Esophagus squamous epithelium (tissue), 4 donors: Measurements from ENCODE around the gene PUS10.

Source experiments
- POLR2A ChIP-seq, 4 donors: fragments of 450-650 bp; IDR thresholded peaks; one replicate each; pipeline ENCODE4 v1.6.1; 2017; ENCODE audit warnings: antibody characterized with exemption in 4 of 4, mild to moderate bottlenecking in 4 of 4, moderate library complexity in 3 of 4
- TF ChIP-seq, protein P1 (sequence below), 6 experiments: fragments of 450-650 bp in 4 of 6; fragments of 200-600 bp in 2 of 6; sonication (generic) in 2 of 6; IDR thresholded peaks; one replicate each; pipeline ENCODE4 v1.5.1; 2016 to 2019; ENCODE audit warnings: antibody characterized with exemption in 6 of 6, mild to moderate bottlenecking in 4 of 6, moderate library complexity in 4 of 6

DNA sequence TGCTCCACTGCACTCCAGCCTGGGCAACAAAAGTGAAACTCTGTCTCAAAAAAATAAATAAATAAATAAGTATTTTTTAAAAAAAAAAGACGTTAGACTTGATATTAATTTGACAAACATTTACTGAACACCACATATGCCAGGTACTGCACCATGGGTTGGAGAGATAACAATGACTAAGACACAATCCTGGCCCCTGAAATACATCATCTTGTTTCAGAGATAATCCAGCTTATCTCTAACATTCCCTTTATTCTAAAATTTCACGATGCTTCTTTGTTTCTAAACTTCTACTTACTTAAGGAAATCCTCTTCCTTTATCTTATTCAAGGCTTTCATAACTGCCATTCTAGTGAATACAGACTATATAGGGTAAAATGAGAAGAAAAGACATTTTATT is 55.5 kb downstream of the PUS10 start:
- TF ChIP-seq, protein P1, sequence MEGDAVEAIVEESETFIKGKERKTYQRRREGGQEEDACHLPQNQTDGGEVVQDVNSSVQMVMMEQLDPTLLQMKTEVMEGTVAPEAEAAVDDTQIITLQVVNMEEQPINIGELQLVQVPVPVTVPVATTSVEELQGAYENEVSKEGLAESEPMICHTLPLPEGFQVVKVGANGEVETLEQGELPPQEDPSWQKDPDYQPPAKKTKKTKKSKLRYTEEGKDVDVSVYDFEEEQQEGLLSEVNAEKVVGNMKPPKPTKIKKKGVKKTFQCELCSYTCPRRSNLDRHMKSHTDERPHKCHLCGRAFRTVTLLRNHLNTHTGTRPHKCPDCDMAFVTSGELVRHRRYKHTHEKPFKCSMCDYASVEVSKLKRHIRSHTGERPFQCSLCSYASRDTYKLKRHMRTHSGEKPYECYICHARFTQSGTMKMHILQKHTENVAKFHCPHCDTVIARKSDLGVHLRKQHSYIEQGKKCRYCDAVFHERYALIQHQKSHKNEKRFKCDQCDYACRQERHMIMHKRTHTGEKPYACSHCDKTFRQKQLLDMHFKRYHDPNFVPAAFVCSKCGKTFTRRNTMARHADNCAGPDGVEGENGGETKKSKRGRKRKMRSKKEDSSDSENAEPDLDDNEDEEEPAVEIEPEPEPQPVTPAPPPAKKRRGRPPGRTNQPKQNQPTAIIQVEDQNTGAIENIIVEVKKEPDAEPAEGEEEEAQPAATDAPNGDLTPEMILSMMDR (IDR thresholded peaks at IDR 0.05), result no peak
- no peak for TF ChIP-seq POLR2A (IDR thresholded peaks at IDR 0.05)
